Stomach (tissue), 4 donors: ENCODE measurements around the gene DYRK1A.

Experiments used
- EP300 ChIP-seq: sonication (generic); formaldehyde crosslinking; IDR thresholded peaks from one replicate; pipeline ENCODE4 v1.6.1; 2017; ENCODE audit warnings: antibody characterized with exemption
- POLR2A ChIP-seq, 4 donors: fragments of 450-650 bp; IDR thresholded peaks; one replicate each; pipeline ENCODE4 v1.6.1; 2016; ENCODE audit warnings: antibody characterized with exemption in 4 of 4, control low read depth in 2 of 4, mild to moderate bottlenecking in 1 of 4, moderate library complexity in 1 of 4
- POLR2AphosphoS5 ChIP-seq, 3 donors: sonication (generic); formaldehyde crosslinking; IDR thresholded peaks; one replicate each; pipeline ENCODE4 v1.6.1; 2016; ENCODE audit warnings: antibody characterized with exemption in 3 of 3
- TF ChIP-seq, protein P1 (sequence below), 7 experiments: fragments of 450-650 bp in 4 of 7; fragments of 200-600 bp in 3 of 7; sonication (generic) in 3 of 7; IDR thresholded peaks; one replicate each; pipeline ENCODE4 v1.5.1; 2016 to 2019; ENCODE audit warnings: antibody characterized with exemption in 7 of 7, control low read depth in 2 of 7, mild to moderate bottlenecking in 1 of 7

DNA sequence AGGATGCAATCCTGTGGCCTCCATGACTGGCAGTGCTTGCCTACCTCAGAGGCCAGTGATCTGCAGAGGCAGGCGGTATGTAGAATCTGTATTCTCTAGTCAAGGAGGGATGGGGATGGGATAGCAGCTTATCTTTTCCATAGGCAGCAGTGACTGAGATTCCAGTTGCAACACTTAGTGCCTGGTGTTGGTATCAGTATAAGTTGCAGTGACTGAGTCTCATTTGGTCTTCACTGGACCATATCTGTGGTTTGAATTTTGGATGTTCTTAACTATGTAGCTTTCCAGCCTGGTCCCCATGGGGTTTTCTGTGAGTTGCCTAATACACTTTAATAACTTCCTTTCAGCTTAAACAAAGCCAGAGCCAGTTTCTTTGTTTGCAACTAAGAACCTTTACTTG is 16.5 kb downstream of the DYRK1A start:
- TF ChIP-seq, protein P1, sequence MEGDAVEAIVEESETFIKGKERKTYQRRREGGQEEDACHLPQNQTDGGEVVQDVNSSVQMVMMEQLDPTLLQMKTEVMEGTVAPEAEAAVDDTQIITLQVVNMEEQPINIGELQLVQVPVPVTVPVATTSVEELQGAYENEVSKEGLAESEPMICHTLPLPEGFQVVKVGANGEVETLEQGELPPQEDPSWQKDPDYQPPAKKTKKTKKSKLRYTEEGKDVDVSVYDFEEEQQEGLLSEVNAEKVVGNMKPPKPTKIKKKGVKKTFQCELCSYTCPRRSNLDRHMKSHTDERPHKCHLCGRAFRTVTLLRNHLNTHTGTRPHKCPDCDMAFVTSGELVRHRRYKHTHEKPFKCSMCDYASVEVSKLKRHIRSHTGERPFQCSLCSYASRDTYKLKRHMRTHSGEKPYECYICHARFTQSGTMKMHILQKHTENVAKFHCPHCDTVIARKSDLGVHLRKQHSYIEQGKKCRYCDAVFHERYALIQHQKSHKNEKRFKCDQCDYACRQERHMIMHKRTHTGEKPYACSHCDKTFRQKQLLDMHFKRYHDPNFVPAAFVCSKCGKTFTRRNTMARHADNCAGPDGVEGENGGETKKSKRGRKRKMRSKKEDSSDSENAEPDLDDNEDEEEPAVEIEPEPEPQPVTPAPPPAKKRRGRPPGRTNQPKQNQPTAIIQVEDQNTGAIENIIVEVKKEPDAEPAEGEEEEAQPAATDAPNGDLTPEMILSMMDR (IDR thresholded peaks at IDR 0.05) = no peak
- TF ChIP-seq EP300 (no peak), POLR2A (IDR thresholded peaks at IDR 0.05) (no peak), POLR2AphosphoS5 (IDR thresholded peaks at IDR 0.05) (no peak)
